ENCODE measurements around the gene ATP13A5. TPM values are rescaled to one million over a fixed set of nuclear protein-coding genes. Genes with fewer than 3 reads are reported as not detected.

The ATP13A5 gene
- total RNA-seq, 6 donors from 2014 or later = 0.66 to 8.9 (median 1.6) TPM

GRCh38 chr3:193271101-193271840 is 107.3 kb downstream of the ATP13A5 start:
- Histone ChIP-seq H3K9me3 (no peaks in the 10 kb centered on the region), H3K36me3 (no peaks in the 10 kb centered on the region), H3K27me3 (no peaks in the 10 kb centered on the region), H3K4me1 (no peaks in the 10 kb centered on the region), H3K27ac (no peak overlapping the region), H3K4me3 (no peak overlapping the region)
- TF ChIP-seq POLR2AphosphoS5 (IDR thresholded peaks at IDR 0.05) = no peak
- TF ChIP-seq EP300 (IDR thresholded peaks at IDR 0.05) = no peak
- TF ChIP-seq POLR2A (IDR thresholded peaks at IDR 0.05) = no peak
- TF ChIP-seq, protein P1, sequence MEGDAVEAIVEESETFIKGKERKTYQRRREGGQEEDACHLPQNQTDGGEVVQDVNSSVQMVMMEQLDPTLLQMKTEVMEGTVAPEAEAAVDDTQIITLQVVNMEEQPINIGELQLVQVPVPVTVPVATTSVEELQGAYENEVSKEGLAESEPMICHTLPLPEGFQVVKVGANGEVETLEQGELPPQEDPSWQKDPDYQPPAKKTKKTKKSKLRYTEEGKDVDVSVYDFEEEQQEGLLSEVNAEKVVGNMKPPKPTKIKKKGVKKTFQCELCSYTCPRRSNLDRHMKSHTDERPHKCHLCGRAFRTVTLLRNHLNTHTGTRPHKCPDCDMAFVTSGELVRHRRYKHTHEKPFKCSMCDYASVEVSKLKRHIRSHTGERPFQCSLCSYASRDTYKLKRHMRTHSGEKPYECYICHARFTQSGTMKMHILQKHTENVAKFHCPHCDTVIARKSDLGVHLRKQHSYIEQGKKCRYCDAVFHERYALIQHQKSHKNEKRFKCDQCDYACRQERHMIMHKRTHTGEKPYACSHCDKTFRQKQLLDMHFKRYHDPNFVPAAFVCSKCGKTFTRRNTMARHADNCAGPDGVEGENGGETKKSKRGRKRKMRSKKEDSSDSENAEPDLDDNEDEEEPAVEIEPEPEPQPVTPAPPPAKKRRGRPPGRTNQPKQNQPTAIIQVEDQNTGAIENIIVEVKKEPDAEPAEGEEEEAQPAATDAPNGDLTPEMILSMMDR (IDR thresholded peaks at IDR 0.05) = no peak
- DNase-seq = no peak
- no peak for ATAC-seq (ENCODE audit: low FRiP score in 2 of 2)
- WGBS, 2 donors = 75 to 82% methylated on average over 3 of the region's 3 CpGs

DNA sequence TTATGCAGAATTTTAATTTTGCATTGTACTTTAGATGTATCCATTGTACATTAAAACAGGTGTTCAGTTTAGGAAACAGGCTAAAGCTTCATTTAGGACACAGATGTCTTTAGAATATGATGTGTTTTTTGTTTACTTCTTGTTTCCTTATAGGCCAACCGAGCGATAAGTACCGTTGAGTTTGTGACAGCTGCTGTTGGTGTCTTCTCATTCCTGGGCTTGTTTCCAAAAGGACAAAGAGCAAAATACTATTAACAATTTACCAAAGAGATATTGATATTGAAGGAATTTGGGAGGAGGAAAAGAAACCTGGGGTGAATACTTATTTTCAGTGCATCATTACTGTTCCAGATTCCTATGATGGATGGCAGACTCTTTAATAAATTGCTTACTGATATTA is 108.1 kb downstream of the ATP13A5 start:
- Histone ChIP-seq H3K27ac (no peak overlapping the region), H3K36me3 (no peaks in the 10 kb centered on the region), H3K9me3 (no peaks in the 10 kb centered on the region), H3K4me3 (no peak overlapping the region), H3K4me1 (no peaks in the 10 kb centered on the region), H3K27me3 (no peaks in the 10 kb centered on the region)
- no peak for ATAC-seq (ENCODE audit: low FRiP score in 2 of 2)
- TF ChIP-seq EP300 (IDR thresholded peaks at IDR 0.05) = no peak
- TF ChIP-seq, protein P1 (IDR thresholded peaks at IDR 0.05) = no peak
- no peak for TF ChIP-seq POLR2AphosphoS5 (IDR thresholded peaks at IDR 0.05)
- no peak for TF ChIP-seq POLR2A (IDR thresholded peaks at IDR 0.05)
- no peak for DNase-seq
- WGBS, 2 donors = 56 to 57% methylated on average over 3 of the region's 3 CpGs

DNA sequence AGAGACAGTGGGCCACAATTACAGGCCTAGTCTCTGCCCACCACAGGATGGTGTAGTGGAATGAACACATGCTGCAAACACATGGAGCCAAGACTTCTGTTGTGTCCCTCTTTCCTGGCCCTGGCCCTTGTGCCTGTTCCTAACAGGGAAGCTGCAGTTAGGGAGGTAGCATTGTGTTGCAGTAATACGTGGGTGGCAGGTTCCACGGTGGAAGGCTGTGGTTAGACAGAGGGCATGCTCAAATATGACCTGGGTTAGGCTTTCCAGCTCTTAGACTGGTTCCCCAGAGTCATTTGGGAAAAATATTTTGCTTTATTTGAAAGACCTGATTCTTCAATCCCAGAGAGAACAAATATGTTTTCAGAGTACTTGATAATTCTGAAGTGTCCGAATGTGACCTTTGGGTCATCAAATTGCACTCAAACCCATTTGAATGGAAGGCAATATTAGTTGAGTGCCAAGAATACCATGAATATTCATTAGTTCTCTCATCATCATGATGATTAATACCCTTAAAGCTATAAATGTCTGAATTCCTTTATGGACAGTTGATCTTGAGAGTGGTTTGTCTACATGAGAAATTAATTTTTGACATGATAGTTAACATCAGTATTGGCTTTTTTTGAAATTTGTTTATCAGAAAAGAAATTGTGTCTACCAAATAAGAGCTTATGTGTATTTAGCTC is 109.1 kb downstream of the ATP13A5 start:
- H3K9me3 ChIP-seq = no peaks in the 10 kb centered on the region
- DNase-seq (no peak), ATAC-seq (ENCODE audit: low FRiP score in 2 of 2) (no peak)
- H3K36me3 ChIP-seq = no peaks in the 10 kb centered on the region
- H3K27me3 ChIP-seq = no peaks in the 10 kb centered on the region
- H3K4me3 ChIP-seq = no peak overlapping the region
- TF ChIP-seq, protein P1 (IDR thresholded peaks at IDR 0.05) = no peak
- no peaks in the 10 kb centered on the region for H3K4me1 ChIP-seq
- no peak overlapping the region for H3K27ac ChIP-seq
- 55 to 61% methylated on average over 3 of the region's 3 CpGs for WGBS, 2 donors

DNA sequence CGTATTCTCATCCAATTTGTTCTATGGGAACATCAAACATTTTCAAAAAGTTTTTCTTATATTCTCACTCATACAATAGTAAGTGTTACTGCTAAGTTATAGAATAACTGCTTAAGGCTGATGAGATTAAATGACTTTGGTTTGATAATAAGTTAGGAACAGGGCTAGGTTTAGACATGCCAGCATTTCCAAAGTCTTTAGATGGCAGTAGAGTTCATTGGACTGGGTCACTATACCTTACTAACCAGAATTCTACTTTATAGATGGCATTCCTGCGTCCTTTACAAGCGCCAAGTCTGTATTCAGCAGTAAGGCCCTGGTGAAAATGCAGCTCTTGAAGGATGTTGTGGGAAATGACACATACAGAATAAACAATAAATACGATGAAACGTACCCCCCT is 115.8 kb downstream of the ATP13A5 start:
- Histone ChIP-seq H3K4me1 (no peaks in the 10 kb centered on the region), H3K36me3 (no peaks in the 10 kb centered on the region), H3K27ac (no peak overlapping the region), H3K9me3 (no peaks in the 10 kb centered on the region), H3K27me3 (no peaks in the 10 kb centered on the region), H3K4me3 (no peak overlapping the region)
- DNase-seq = no peak
- no peak for ATAC-seq (ENCODE audit: low FRiP score in 2 of 2)
- TF ChIP-seq POLR2AphosphoS5 (IDR thresholded peaks at IDR 0.05) (no peak), POLR2A (IDR thresholded peaks at IDR 0.05) (no peak), EP300 (IDR thresholded peaks at IDR 0.05) (no peak)
- TF ChIP-seq, protein P1 (IDR thresholded peaks at IDR 0.05) = no peak
- WGBS, 2 donors = 78 to 84% methylated on average over 5 of the region's 5 CpGs

GRCh38 chr3:193261970-193262369 is 116.6 kb downstream of the ATP13A5 start:
- ATAC-seq (ENCODE audit: low FRiP score in 2 of 2) (no peak), DNase-seq (no peak)
- 93 to 100% methylated on average over 1 of the region's 1 CpG for WGBS, 2 donors
- H3K4me1 ChIP-seq = no peaks in the 10 kb centered on the region
- H3K9me3 ChIP-seq = no peaks in the 10 kb centered on the region
- no peak overlapping the region for H3K27ac ChIP-seq
- H3K4me3 ChIP-seq = no peak overlapping the region
- no peaks in the 10 kb centered on the region for H3K36me3 ChIP-seq
- no peaks in the 10 kb centered on the region for H3K27me3 ChIP-seq
- TF ChIP-seq POLR2A (IDR thresholded peaks at IDR 0.05) = no peak
- no peak for TF ChIP-seq EP300 (IDR thresholded peaks at IDR 0.05)
- TF ChIP-seq, protein P1 (IDR thresholded peaks at IDR 0.05) = no peak
- no peak for TF ChIP-seq POLR2AphosphoS5 (IDR thresholded peaks at IDR 0.05)
